Left lobe of liver (tissue), 2 donors: ENCODE data around the gene NR2F6. TPM values are rescaled to one million over a fixed set of nuclear protein-coding genes. Genes with fewer than 3 reads are reported as not detected.
"Not testable (repeated sequence)": the region's sequence is repeated elsewhere in the genome, so short reads cannot be mapped to it uniquely, and the experiment has no call there.

Experiments used
- ATAC-seq: fragments of 200-7000 bp; cut with Tn5 transposase; one replicate; pipeline ENCODE4 v1.9.1; 2020; ENCODE audit warnings: mild to moderate bottlenecking, moderate library complexity
- DNase-seq: peaks from one replicate; pipeline ENCODE4 v3.0.0-alpha.2; 2020; ENCODE audit warnings: low spot score
- total RNA-seq: library from RNA; stranded (reverse); gene quantifications from one replicate; pipeline ENCODE4 v1.2.1, GENCODE V29; 2021
- donor health status: DM: no; HTN: no; CAD: no; lungs with moderate emphysema.
- donor health status: DM: no; HTN: yes; CAD: no.

NR2F6 gene
- 126 TPM for total RNA-seq

- ATAC-seq, result no peak
Measured at GRCh38 chr19:17245535-17245984, at the start of gene NR2F6. Gene NR2F6, minus strand, starts transcription at chr19:17245919. Its CDS starts 699 bp downstream, at chr19:17245220.

GRCh38 chr19:17294051-17294891 lies 48.6 kb upstream of the NR2F6 start:
- DNase-seq (no peak), ATAC-seq (peak; percentile 44)

More at GRCh38 chr19:17245535-17245984, at the start of gene NR2F6:
- DNase-seq, result no peak

GRCh38 chr19:17293605-17294004 lies 47.9 kb upstream of the NR2F6 start:
- no peak for ATAC-seq
- DNase-seq, result no peak

- no peak for DNase-seq
- ATAC-seq, result peak; percentile 85
Measured at GRCh38 chr19:17292301-17293074, 46.8 kb upstream of the NR2F6 start.

- DNase-seq (no peak), ATAC-seq (peak; percentile 60)
Measured at GRCh38 chr19:17289489-17289888, 43.8 kb upstream of the NR2F6 start.

GRCh38 chr19:17286752-17287151 lies 41.0 kb upstream of the NR2F6 start:
- DNase-seq (no peak), ATAC-seq (no peak)

- no peak for DNase-seq
- ATAC-seq, result no peak
Measured at GRCh38 chr19:17286263-17286662, 40.5 kb upstream of the NR2F6 start.

GRCh38 chr19:17285415-17286135 lies 39.9 kb upstream of the NR2F6 start:
- ATAC-seq (no peak), DNase-seq (no peak)

- no peak for ATAC-seq
- DNase-seq, result no peak
Measured at GRCh38 chr19:17283504-17283996, 37.8 kb upstream of the NR2F6 start.

- DNase-seq, result peak; percentile 84
- peak; percentile 99 for ATAC-seq
Measured at GRCh38 chr19:17282488-17283125, 36.9 kb upstream of the NR2F6 start.

- DNase-seq (no peak), ATAC-seq (peak; percentile 6)
Measured at GRCh38 chr19:17281391-17282304, 35.9 kb upstream of the NR2F6 start, which contains the start of gene ANKLE1. Gene ANKLE1, plus strand, starts transcription at chr19:17281901. Its CDS starts 20 bp downstream, at chr19:17281921.

- ATAC-seq (no peak), DNase-seq (no peak)
Measured at GRCh38 chr19:17279436-17279835, 33.7 kb upstream of the NR2F6 start.

- DNase-seq (no peak), ATAC-seq (no peak)
Measured at GRCh38 chr19:17275441-17276175, 29.9 kb upstream of the NR2F6 start.

- not testable (repeated sequence) for ATAC-seq, DNase-seq
Measured at GRCh38 chr19:17274892-17275291, 29.2 kb upstream of the NR2F6 start.

- DNase-seq, result no peak
- no peak for ATAC-seq
Measured at GRCh38 chr19:17268754-17269153, 23.0 kb upstream of the NR2F6 start.

GRCh38 chr19:17266975-17267788 lies 21.5 kb upstream of the NR2F6 start, which contains the start of gene BABAM1:
Gene BABAM1, plus strand, starts transcription at chr19:17267443. Its CDS starts 1,364 bp downstream, at chr19:17268807.
- ATAC-seq, result peak; percentile 96
- DNase-seq, result peak; percentile 97

- no peak for DNase-seq
- no peak for ATAC-seq
Measured at GRCh38 chr19:17266589-17266974, 20.9 kb upstream of the NR2F6 start.

GRCh38 chr19:17266026-17266425 lies 20.3 kb upstream of the NR2F6 start:
- DNase-seq, result no peak

More at GRCh38 chr19:17266026-17266425, 20.3 kb upstream of the NR2F6 start:
- ATAC-seq, result no peak
